Hypothalamus (tissue), 51 donors: ENCODE data around the gene CTSF.
"Not testable (repeated sequence)": the region's sequence is repeated elsewhere in the genome, so short reads cannot be mapped to it uniquely, and the experiment has no call there.

Source experiments
- DNase-seq, 51 donors: peaks; one replicate each; lab custom pipeline; 2025; lab: John Stamatoyannopoulos, UW

CTSF gene

GRCh38 chr11:66540598-66540997, 27.8 kb downstream of the CTSF start:
- DNase-seq, result not testable (repeated sequence)

- DNase-seq, result no peak
Measured at GRCh38 chr11:66539870-66540213, 28.6 kb downstream of the CTSF start.

- DNase-seq, result no peak
Measured at GRCh38 chr11:66539170-66539869, 29.1 kb downstream of the CTSF start.

GRCh38 chr11:66532784-66533183, 35.6 kb downstream of the CTSF start:
- no peak for DNase-seq

- no peak for DNase-seq
Measured at GRCh38 chr11:66531841-66532240, 36.6 kb downstream of the CTSF start.

- no peak for DNase-seq
Measured at GRCh38 chr11:66530927-66531709, 37.3 kb downstream of the CTSF start.

- no peak for DNase-seq
Measured at GRCh38 chr11:66529655-66530054, 38.8 kb downstream of the CTSF start.

GRCh38 chr11:66529069-66529468, 39.3 kb downstream of the CTSF start:
- DNase-seq, result no peak

- DNase-seq, result no peak
Measured at GRCh38 chr11:66524304-66525040, 43.9 kb downstream of the CTSF start.

GRCh38 chr11:66523611-66524010, 44.8 kb downstream of the CTSF start:
- DNase-seq, result no peak
